ENCODE results near the gene SLC24A3. TPM values are rescaled to one million over a fixed set of nuclear protein-coding genes. Genes with fewer than 3 reads are reported as not detected.

SLC24A3 gene
- total RNA-seq, 1 donor from 2014 or later: 0.08 TPM

DNA sequence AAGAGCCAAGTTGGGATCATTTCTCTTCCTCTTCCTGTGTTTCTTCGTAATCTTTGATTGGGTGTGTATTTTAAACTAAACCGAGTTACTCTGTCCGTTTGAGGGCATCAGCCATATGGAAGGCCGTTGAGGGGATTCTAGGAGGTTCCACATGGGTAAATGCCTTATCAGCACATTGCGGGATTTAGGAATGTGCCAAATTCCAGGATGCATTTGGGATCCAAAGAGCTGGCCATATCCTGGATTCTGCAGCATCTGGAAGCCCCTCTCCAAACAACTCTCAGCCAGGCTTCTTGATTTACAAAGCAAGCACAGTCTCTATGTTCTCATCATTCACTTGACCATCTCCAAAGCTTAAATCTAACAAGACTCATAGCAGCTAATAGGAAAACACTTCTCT lies 478.0 kb downstream of the SLC24A3 start:
- no peak overlapping the region for H3K4me3 ChIP-seq (ENCODE audit: low read depth, low read length)
- no peaks in the 10 kb centered on the region for H3K36me3 ChIP-seq (ENCODE audit: control insufficient read depth, insufficient read depth, low read length)
- DNase-seq (ENCODE audit: low read depth): no peak
- TF ChIP-seq, protein P1, sequence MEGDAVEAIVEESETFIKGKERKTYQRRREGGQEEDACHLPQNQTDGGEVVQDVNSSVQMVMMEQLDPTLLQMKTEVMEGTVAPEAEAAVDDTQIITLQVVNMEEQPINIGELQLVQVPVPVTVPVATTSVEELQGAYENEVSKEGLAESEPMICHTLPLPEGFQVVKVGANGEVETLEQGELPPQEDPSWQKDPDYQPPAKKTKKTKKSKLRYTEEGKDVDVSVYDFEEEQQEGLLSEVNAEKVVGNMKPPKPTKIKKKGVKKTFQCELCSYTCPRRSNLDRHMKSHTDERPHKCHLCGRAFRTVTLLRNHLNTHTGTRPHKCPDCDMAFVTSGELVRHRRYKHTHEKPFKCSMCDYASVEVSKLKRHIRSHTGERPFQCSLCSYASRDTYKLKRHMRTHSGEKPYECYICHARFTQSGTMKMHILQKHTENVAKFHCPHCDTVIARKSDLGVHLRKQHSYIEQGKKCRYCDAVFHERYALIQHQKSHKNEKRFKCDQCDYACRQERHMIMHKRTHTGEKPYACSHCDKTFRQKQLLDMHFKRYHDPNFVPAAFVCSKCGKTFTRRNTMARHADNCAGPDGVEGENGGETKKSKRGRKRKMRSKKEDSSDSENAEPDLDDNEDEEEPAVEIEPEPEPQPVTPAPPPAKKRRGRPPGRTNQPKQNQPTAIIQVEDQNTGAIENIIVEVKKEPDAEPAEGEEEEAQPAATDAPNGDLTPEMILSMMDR (IDR thresholded peaks at IDR 0.05; ENCODE audit: insufficient read depth, low read length, poor library complexity, severe bottlenecking): no peak
- no peaks in the 10 kb centered on the region for H3K27me3 ChIP-seq (ENCODE audit: control insufficient read depth, insufficient read depth, low read length)

DNA sequence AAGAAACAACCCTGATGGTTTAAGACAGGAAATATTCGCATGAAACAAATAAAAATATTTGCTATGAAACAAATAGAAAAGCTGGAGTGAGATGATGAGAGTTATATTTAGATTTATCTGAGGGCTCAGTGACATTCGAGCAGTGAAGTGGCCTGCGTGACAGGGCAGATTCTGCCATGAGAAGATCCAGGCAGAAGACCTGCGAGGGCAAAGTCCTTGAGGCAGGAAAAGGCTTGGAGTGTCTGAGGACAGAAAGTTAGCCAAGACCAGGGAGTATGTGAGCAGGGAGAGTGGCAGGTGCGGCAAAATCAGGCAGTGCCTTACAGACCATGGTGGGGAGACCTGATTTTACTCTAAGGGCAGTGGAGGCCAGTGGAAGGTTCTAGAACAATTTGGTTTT lies 478.7 kb downstream of the SLC24A3 start:
- TF ChIP-seq, protein P1 (IDR thresholded peaks at IDR 0.05; ENCODE audit: insufficient read depth, low read length, poor library complexity, severe bottlenecking): no peak
- no peak overlapping the region for H3K4me3 ChIP-seq (ENCODE audit: low read depth, low read length)
- no peak for DNase-seq (ENCODE audit: low read depth)
- H3K27me3 ChIP-seq (ENCODE audit: control insufficient read depth, insufficient read depth, low read length): no peaks in the 10 kb centered on the region
- no peaks in the 10 kb centered on the region for H3K36me3 ChIP-seq (ENCODE audit: control insufficient read depth, insufficient read depth, low read length)

DNA sequence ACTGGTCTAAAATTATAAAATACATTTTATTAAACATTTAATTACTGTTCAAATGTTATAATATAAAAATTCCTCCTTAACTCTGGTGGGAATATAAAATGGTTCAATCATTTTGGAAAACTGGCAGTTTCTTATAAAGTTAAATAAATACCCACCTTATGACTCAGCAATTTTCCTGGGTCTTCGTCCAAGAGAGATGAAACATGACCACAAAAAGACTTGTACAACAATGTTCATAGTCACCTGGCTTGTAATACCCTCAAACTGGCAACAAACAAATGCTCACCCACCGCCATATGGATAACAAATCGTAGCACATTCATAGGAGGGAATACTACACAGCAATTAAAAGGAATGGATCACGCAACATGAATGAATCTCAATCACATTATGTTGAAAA lies 479.7 kb downstream of the SLC24A3 start:
- no peaks in the 10 kb centered on the region for H3K27me3 ChIP-seq (ENCODE audit: control insufficient read depth, insufficient read depth, low read length)
- no peak for DNase-seq (ENCODE audit: low read depth)
- TF ChIP-seq, protein P1 (IDR thresholded peaks at IDR 0.05; ENCODE audit: insufficient read depth, low read length, poor library complexity, severe bottlenecking): no peak
- no peaks in the 10 kb centered on the region for H3K36me3 ChIP-seq (ENCODE audit: control insufficient read depth, insufficient read depth, low read length)
- no peak overlapping the region for H3K4me3 ChIP-seq (ENCODE audit: low read depth, low read length)

DNA sequence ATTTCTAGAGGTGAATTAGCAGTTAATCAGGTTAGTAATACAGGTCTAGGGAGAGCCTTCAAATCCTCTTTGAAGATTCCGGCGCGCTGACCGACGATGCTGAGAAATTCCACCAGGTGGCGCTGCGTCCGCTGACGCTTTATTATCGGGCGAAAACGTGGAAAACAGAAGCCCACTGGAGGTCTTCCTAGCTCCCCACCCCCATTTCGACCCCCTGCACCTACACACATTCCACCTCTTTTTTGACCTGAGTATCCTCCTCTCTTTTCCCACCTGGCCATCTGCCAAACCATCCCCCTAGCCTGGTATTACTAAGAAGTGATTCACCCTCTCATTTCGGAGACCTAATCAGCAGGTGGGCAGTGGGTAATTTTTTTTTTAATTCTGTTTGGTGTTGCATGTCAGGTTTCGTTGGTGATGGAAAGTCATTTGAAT lies 480.3 kb downstream of the SLC24A3 start:
- TF ChIP-seq, protein P1 (IDR thresholded peaks at IDR 0.05; ENCODE audit: insufficient read depth, low read length, poor library complexity, severe bottlenecking): peak; percentile 90
- Histone ChIP-seq H3K36me3 (ENCODE audit: control insufficient read depth, insufficient read depth, low read length) (no peaks in the 10 kb centered on the region), H3K27me3 (ENCODE audit: control insufficient read depth, insufficient read depth, low read length) (no peaks in the 10 kb centered on the region), H3K4me3 (ENCODE audit: low read depth, low read length) (no peak overlapping the region)
- DNase-seq (ENCODE audit: low read depth): peak; percentile 14

DNA sequence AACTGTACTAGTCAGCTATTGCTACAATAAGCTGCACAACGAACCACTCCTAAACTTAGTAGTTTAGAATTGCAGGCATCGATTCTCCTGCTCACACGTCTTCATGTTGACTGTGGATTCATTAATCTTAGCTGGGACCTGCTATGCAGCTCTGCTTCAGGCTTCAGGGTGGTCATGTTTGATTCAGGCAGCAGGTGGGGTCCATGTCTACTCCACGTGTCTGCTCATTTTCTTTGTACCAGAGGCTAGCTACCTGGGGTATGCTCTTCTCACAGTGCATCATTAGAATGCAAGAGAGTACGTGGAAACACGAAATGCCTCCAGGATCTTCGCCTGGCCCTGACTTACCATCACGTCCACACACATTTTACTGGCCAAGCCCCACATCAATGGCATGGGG lies 481.1 kb downstream of the SLC24A3 start:
- Histone ChIP-seq H3K36me3 (ENCODE audit: control insufficient read depth, insufficient read depth, low read length) (no peaks in the 10 kb centered on the region), H3K27me3 (ENCODE audit: control insufficient read depth, insufficient read depth, low read length) (no peaks in the 10 kb centered on the region), H3K4me3 (ENCODE audit: low read depth, low read length) (no peak overlapping the region)
- DNase-seq (ENCODE audit: low read depth): no peak
- TF ChIP-seq, protein P1 (IDR thresholded peaks at IDR 0.05; ENCODE audit: insufficient read depth, low read length, poor library complexity, severe bottlenecking): no peak

DNA sequence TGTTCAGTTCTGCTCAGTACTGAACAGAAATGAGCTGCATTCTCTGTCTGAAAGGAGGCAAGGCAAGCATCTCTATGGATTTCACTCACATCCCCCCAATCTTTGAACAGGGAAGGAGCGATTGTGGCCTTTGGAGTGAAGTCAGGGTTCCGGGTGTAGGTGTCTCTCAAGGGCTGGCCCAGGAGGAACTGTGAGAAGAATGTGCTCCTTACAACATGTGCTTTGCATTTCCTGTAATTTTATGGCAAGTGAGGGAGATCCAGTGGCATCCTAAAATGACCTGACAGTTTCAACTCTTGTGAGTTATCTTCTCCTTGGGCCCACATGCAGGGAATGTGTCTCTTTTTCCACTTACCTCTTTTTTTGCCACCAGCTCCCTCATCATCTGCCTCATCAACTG lies 482.6 kb downstream of the SLC24A3 start:
- DNase-seq (ENCODE audit: low read depth): no peak
- no peak overlapping the region for H3K4me3 ChIP-seq (ENCODE audit: low read depth, low read length)
- no peaks in the 10 kb centered on the region for H3K27me3 ChIP-seq (ENCODE audit: control insufficient read depth, insufficient read depth, low read length)
- TF ChIP-seq, protein P1 (IDR thresholded peaks at IDR 0.05; ENCODE audit: insufficient read depth, low read length, poor library complexity, severe bottlenecking): no peak
- no peaks in the 10 kb centered on the region for H3K36me3 ChIP-seq (ENCODE audit: control insufficient read depth, insufficient read depth, low read length)
